GM18861 (cell line): ENCODE data around the gene WWOX.

Experiments used
- ATAC-seq: cut with Tn5 transposase; IDR thresholded peaks from one replicate; pipeline ENCODE4 v1.9.1; 2021; ENCODE audit not compliant: unreplicated experiment

WWOX gene

DNA sequence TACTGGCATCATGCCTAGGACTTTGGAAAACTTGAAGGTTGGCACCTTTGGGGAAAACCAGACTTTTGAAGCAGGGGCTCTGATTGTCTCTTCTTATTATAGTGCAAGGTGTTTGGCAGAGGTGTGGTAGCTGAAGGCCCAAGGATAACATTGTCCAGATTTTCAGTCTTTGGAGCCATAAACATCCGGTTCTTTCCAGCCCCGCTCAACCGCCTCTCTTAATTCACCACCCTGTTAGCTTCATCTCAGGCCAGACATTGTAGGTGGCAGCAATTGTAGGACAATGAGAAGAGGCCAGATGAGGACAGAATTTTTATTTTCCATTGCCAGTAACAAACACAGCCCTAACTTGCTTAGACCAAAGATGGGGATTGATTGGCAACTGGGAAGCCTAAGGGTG, 851.3 kb downstream of the WWOX start:
- ATAC-seq: no peak

DNA sequence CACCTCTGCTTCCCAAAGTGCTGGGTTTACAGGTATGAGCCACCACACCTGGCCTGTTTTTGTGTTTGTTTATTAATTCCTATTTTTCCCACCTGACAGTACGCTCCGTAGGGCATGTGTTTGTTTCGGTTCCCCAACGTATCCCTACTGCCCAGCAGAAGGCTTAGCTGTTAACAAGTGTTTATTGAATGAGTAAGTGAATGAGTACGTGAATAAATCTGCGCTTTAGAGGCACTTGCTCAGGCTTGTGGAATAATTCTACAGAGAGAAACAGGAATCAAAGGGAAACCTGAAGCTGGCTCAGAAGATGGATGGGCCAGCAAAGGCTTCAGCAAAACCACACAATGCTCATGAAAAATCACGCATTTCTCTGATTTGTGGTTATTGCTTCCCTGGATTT, 853.2 kb downstream of the WWOX start:
- ATAC-seq: no peak

DNA sequence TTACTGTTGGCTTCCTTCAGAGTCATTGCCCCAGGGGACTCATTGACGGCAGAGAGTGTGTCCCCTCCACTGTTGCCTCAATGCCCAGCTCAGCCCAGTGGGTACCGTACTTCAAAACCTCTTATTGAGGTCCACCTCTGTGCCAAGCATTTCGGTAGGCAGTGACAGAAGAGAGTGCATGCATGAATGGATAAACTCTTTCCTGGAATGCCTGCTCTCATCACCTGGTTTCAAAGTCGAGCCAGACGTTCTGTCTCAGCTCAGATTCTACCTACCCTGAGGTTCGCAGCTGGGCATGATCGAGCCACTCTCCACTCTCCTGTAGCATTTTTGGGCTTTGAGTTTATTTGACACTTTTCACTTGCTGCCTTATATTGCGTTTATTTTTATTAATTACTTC, 854.1 kb downstream of the WWOX start:
- no peak for ATAC-seq

DNA sequence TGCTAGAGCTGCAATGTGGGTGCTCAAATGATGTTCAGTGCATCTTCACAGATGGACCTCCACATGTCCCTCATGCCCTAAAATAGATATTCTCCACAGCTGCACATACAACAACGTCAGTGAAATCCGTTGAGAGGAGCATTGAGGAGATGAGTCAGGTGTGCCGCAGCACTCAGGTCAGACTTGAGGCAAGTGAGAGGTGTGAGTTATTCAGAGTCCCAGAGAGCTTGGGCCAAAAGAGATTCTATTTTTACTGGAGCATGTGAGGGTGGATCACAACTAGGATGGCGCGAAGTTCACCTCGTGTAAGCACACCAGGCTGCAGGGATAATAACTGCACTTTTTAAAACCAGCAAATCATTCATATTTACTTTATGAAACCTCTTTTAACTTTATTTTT, 855.8 kb downstream of the WWOX start:
- no peak for ATAC-seq

DNA sequence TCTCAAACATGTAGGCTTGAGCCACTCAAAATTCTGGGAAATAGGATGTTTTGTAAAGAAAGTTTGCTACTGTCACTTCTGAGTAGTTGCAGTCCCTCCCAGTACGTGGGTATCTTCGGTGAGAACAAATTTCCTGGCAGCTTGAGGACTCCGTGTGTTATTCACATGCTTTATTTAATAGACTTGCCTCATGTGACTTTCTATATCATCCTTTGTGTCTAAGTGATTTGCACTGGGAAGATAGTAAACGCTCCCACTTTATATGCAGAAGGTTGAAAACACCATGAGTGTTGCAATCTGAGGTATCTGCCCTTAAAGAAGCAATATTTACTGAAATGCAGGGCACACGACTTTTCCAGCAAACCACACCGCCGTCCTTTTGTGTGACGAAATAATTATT, 857.4 kb downstream of the WWOX start:
- no peak for ATAC-seq

DNA sequence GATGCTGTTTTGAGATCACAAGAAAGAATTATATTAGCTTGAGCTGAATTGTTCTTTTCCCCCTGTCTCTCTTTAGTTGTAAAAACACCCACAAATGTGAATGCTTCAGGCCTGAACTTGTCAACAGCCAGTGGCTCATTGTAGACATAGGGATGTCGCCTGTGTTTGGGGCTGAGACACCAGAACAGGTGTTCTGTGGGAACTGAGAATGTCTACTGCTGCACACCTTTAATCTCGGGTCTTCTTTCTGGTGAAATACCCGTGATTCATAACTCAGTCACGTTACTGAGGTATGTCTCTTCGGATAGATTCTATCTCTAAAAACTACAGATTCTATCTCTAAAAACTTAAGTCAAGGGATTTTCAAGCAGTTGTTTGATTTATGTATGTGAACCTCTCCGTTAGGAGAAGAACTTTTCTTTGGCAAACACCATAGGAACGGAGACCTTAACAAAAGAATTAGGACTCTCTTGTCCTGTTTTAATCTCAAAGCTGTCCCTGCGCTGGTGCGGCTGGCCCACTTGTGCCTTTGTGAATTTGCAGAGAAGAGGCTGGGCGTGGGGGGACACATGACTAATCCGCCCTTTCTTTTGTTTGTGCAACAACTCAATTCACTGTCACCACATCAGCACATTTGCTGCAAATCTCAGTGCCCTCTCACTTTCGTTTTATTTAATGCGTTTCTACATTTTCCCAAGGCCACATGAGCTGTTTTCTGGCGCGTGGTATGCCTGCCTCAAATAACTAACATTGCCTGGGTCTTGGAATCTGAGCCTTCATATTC, 858.1 kb downstream of the WWOX start:
- ATAC-seq: no peak

DNA sequence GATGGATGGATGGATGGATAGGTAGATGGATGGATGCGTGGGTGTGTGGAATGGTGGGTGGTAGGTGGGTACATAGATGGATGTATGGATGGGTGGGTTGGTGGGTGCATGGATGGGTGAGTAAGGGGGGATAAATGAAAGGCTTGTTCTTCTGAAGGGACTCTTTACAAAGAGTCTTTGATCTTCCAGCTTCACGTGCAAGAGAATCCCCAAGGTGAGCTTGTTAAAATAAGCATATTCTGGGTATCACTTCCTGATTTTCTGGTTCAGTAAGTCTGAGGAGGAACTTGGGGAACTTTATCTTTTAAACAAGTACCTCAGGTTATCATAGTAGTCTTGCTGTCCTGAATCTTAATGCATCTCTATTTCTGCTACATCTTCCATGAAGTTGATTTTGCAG, 862.0 kb downstream of the WWOX start:
- peak; percentile 49 for ATAC-seq

DNA sequence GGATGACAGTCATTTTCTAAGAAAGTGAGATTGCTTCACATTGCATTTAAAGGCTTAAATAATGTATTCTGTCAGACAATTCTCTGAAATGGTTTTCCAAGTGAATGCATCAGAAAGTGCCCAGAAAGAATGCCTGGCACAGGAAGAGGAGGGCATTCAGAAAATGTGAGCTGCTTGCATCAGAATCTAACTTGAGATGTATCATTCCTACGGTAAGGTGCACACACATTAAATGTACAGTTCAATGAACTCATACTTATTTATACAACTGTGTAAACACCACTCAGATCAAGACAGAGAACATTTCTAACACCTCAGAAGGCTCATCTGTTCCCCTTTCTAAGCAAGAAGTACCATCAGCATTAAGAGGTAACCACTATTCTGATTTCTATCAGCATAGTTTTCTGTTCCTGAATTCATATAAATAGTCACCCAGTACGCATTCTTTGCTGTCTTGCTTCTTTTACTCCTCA, 863.0 kb downstream of the WWOX start:
- peak; percentile 89 for ATAC-seq

DNA sequence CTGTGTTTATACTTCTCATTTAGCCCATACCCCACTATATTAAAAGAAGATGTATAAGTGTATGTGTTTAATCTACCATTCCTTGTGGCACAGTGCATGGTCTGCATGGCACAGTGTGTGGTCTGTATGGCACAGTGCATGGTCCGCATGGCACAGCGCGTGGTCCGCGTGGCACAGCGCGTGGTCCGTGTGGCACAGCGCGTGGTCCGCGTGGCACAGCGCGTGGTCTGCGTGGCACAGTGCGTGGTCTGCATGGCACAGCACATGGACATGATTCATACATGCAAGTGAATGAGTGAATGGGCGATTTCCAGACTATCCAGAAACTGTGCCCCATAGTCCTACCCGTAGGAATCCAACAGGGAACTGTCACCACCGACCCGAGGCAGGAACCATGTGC, 868.5 kb downstream of the WWOX start:
- no peak for ATAC-seq

DNA sequence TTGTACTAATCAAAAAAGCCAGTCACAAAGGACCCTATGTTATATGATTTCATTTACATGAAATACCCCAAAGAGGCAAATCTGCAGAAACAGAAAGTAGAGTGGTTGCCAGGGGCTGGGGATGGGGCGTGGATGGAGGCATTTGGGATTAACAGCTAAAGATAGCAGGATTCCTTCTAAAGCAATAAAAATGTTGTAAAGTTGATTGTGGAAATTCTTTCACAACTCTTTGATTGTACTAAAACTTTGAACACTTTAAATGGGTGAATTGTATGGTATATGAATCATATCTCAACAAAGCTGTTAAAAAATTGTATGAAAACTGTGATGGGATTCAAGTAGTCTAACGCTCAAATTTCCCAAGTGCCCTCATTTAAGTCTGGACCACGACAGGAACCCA, 870.3 kb downstream of the WWOX start:
- ATAC-seq: no peak

DNA sequence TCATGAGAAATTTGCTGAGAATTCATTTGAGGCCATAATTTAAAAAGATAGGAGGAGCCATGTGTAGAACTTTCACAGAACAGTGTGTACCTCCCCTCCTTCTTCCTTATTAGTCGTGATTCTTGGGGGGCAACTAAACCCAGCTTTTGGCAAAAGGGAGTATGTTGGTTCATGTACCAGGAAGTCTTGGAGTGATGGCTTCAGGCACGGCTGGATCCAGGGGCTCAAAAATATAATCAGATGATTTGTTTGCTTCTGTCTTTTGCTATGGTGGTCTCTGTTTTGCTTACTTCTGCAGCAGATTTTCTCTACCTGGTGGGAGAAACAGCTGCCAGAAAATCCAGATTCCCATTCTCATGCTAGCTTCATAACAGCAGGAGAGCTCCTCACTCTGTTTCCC, 871.2 kb downstream of the WWOX start:
- ATAC-seq: no peak

DNA sequence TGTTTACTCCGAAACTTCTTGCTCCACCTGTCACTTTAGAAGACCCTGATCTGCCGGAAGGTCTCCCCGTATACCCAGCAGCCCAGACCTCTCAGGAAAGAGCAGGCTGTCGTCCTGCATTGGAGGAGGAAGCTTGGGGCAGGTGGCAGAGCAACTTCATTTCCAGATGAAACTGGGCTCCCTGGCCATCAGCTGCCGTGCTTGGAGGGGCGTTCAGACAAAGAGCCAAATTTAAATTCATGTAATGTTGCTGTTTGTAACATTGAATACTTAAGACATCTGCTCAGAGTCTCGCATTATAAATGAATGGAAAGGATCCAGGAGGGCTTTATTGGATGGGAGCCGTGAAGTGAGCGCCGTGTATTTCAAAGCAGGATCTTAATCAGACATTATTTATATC, 872.6 kb downstream of the WWOX start:
- no peak for ATAC-seq

DNA sequence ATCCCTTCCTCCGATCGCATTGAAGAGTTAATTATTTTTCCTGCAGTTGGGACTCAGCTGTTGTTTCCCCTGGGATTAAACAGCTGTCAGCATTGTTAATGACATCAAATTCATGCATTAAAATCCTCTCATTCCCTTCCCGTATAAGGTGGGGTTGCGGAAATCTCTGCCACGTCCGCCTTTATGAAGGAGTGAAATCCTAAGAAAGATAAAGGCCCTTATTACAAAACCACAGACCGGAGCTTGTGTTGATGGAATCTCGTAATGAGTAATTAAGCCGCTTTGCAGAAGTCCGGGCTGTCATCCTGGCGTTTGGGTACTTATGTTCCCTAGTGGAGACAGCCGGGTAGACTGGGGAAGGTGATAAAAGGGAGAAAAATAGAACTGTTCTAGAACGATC, 873.5 kb downstream of the WWOX start:
- ATAC-seq: no peak

DNA sequence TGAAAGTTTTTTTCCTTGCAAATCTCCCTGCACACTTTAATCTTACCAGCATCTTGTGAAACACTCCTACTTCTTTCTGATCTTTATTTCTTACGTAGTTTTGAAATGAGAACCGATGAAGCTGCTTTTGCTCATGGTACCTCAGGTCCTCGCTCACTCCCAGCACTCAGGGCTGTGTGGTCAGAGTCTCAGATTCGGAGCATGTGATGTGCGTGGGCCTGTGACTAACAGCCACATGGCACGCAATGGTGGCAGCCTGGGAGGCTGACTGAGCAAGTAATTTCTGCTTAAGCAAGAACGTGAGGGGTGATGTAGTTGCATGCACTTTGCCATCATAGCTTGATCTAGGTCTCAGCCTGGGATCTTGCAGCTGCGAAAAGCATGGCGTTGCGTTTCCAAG, 876.8 kb downstream of the WWOX start:
- ATAC-seq: no peak

DNA sequence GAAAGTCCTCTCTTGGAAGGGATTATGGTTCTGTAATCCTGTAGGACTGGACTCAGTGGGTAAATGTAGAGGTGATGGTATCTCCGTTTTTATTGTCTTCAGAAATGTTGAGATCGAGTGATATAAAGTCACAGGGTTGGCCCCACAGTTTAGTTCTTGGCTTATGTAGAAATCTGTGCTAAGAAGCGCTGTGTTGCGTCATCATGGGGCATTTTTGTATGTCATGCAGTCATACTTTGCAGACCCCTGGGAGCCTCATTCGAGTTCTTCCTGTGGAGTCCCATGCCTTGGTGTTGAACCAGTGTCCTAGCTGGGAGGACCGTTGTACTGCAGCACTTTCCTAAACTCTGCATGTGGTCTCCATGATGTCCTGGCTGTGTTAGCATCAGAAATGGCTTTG, 881.4 kb downstream of the WWOX start:
- ATAC-seq: no peak

DNA sequence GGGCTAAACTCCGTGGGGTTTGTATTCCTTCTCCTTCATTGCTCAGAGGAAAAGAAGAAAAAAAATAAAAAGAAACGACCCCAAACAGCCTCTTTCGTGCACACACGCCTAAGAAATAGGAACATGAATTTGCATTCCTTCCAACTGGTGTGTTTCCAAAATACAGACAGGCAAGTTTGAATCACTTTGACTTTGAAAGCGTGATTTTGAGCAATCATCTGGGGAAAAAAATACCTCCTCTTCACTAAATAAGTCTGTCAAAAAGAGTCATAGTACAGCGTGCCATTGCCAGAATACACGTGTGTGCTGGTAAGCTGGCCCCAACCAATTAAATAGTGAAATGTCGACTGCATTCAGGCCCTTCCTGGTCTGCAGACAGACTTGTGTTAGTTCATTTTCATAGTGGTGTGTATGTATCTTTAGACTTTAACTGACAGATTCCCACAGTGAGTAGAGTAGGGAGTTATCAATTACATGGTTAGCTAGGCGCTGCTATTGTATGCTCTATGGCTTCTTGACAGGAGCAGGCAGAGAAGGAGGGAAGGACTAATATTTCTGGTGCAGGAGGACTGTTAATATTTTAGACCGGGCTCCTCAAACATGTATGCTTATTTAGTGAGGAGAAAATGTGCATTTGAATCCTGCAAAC, 882.8 kb downstream of the WWOX start:
- ATAC-seq: no peak

DNA sequence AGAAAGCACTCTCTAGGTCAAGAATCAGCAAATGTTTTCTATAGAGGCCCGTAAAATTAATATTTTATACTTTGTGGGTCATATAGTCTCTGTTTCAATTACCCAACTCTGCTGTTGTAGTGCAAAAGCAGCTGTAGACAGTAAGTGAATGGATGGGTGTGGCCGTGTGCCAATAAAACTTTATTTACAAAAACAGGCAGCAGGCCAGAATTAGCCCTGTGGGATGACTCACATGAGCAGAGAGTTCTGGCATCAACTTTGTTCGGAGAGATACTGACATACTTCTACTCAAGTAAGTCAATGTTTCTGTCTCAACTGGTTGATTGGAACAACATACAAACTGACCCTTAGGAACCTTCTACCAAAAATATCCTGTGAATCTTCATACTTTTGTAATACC, 884.9 kb downstream of the WWOX start:
- no peak for ATAC-seq

DNA sequence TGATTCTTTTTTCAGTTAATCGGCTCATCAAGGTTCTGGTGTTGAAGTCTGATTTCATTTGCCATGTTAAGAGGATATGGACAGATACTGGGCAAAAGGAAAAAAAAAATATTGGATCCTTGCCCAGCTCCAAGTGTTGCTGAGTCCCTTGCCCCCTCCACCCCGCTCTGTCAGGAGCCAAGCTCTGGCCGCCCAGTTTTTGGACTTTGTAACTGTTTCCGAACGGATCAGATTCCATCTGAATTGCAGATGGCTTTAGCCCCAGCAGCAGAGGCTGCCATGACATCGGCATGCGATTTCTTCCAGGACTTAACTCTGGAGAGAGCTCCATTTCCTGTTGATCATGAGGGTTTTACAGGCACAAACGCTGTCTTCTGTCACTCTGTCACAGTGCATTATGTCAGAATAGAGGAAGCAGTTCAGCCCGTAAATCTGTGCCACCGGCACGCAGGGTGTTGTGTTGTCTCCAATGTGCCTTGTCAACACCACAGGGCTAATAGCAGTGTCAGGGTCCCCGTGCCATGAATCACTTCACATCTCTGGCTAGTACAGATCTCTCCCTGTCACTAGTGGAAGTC, 885.5 kb downstream of the WWOX start:
- ATAC-seq: no peak

DNA sequence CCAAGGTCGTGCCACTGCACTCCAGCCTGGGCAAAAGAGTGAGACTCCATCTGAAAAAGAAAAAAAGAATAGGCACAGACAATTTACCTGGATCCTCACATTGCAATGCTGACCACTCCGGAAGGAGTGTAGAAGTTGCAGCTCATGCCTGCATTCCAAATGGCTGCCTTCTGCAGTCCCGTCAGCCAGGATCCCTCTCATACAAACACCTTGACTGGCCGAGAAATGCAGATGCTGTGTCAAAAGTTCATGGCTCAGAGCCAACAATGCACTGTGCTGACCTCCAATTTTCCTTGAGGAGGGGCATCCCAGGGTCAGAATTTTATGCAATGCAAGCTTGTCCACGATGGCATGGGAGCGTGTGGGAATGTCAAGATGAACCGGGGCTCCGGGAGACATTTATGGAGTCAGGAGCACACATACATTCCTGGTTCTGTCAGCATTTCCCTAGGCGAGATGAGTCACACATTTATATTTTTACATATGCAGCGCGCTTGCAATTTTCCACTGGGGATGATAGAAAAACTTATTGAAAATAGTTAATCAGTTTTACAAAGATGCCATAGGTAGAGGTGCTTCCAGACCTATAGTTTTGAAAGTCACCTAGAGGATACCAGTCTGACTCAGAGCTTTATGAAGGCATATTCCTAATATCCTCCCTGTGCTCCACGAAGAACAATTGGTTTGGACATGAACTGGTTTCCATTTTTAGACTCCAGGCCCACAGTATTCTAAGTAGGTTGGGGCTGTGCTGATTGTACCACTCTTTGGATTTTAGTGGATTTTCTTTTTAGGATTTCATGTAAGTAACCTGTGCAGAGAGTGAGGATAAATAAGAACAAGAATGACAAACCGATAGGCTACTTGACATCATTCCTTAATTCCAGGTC, 886.5 kb downstream of the WWOX start:
- no peak for ATAC-seq

DNA sequence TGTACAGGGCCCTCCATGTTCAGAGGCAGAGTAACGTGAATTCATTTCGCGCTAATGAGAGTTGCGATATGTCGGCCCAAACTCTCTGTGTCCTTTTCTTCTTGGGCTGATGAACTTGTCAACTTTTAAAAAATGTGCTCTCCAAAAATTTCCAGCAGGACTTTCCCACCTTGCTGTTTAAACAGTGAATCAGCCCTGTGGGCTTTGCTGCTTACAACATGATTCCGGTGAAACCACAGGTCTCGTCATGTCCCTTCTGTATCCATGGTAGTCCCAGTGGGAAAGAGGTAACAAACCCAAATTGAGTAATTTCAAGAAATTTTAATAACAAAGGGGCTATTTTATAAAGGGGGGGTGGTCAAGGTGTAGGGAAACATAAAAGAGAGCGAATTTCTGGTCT, 888.2 kb downstream of the WWOX start:
- ATAC-seq: no peak

DNA sequence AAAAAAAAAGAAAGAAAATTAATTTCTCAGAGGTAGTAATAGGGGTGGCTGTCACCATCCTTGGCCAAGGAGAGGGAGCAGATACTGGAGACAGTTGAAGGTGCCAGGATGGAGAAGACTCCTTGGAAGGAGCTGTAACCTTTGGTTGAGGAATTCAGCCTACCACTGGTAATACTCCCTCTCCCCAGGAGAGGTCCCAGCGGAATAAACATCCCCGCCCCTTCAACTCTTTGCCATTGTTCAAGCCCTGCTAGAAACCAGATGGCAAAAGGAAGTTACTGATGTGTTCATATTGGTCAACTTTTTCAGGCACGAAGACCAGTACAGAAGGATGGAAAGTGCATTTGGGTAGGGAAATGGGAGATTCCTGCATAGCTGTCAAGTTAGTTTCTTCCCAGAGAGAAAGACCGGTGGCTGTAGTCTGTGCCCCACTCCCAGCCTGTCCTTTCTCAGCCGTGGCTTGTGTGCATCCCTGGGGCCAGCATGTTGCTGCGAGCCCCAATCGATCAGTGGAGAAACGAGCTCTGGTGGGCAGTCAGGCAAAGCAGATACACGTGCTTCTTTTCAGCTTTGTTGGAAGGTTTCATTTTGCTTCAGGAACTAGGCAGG, 889.0 kb downstream of the WWOX start:
- ATAC-seq: no peak
